Kidney (tissue), 14 donors: ENCODE data around the gene RPP21. TPM values are rescaled to one million over a fixed set of nuclear protein-coding genes. Genes with fewer than 3 reads are reported as not detected.

ENCODE experiments used
- DNase-seq, 5 donors: peaks; one replicate each; pipeline ENCODE4 v3.0.0-alpha.2; 2013 to 2020
- FAIRE-seq: peaks from 2 replicates; lab custom pipeline; 2012; peaks lifted over from hg19 to GRCh38; lab: Jason Lieb, UNC
- H3K27ac ChIP-seq, 2 donors: one replicate each; pipeline ENCODE4 v1.7.0; 2013; ENCODE audit warnings: low read depth in 2 of 2, low read length in 2 of 2, inconsistent platforms in 1 of 2
- H3K27me3 ChIP-seq: one replicate; pipeline ENCODE4 v1.7.1; 2013; ENCODE audit warnings: low read length, inconsistent platforms; ENCODE audit not compliant: control insufficient read depth, insufficient read depth
- H3K36me3 ChIP-seq, 3 donors: one replicate each; pipeline versions ENCODE4 v1.7.0 to v1.7.1; 2013; ENCODE audit warnings: low read length in 3 of 3, control low read depth in 1 of 3, inconsistent platforms in 1 of 3; ENCODE audit not compliant: insufficient read depth in 3 of 3, control insufficient read depth in 2 of 3
- H3K4me1 ChIP-seq, 3 donors: one replicate each; pipeline versions ENCODE4 v1.7.0 to v1.7.1; 2013; ENCODE audit warnings: low read length in 3 of 3, inconsistent platforms in 1 of 3, low read depth in 1 of 3; ENCODE audit not compliant: control insufficient read depth in 2 of 3, insufficient read depth in 2 of 3
- H3K4me3 ChIP-seq, 3 donors: one replicate each; pipeline versions ENCODE4 v1.7.0 to v1.8.1; 2013; ENCODE audit warnings: low read length in 3 of 3, control low read depth in 1 of 3, inconsistent platforms in 1 of 3
- H3K9ac ChIP-seq, 3 donors: one replicate each; pipeline versions ENCODE4 v1.7.0 to v1.7.1; 2013; ENCODE audit warnings: low read length in 3 of 3, control low read depth in 1 of 3, inconsistent platforms in 1 of 3
- H3K9me3 ChIP-seq, 3 donors: one replicate each; pipeline versions ENCODE4 v1.7.0 to v1.7.1; 2013; ENCODE audit warnings: low read length in 3 of 3, control low read depth in 1 of 3, inconsistent platforms in 1 of 3; ENCODE audit not compliant: control insufficient read depth in 2 of 3, insufficient read depth in 1 of 3
- CTCF ChIP-seq: IDR thresholded peaks from 3 replicates; pipeline ENCODE4 v1.5.1; 2012; ENCODE audit warnings: mild to moderate bottlenecking, moderate library complexity, borderline replicate concordance; ENCODE audit not compliant: insufficient read depth; ENCODE audit errors: extremely low read depth
- intact Hi-C: fragments of 100-400 bp; cut with DNase I; formaldehyde crosslinking; loops from one replicate; pipeline ENCODE4 v1.11.1; 2022
- polyA plus RNA-seq: library from polyadenylated mRNA; stranded (reverse); fragments of 350-450 nt; fragmentation: Illumina TruSeq; extraction: RNeasy Lipid Tissue Mini Kit (QIAGEN cat#74804); gene quantifications from one replicate; pipeline ENCODE4 v1.2.3, GENCODE V29; 2014; ENCODE audit warnings: low read depth, low replicate concordance; ENCODE audit not compliant: insufficient read depth
- total RNA-seq: library from RNA; stranded (reverse); fragmentation: NEBNext Ultra II Directional; extraction: Animal tissue kit (Norgen Biotek cat#: 25700); gene quantifications from one replicate; pipeline ENCODE4 v1.2.1, GENCODE V29; 2021
- donor health status: control.
- donor health status: control.
- donor health status: control.
- donor health status: control.
- donor health status: control.
- donor health status: DM: yes; HTN: yes; CAD: no.
- donor health status: Normal renal cell carcinoma (clear cell type).

Gene RPP21
- total and polyA plus RNA-seq, 2 donors from 2014 or later, result 34.5 to 73.9 TPM

GRCh38 chr6:30325873-30326525 is 19.0 kb upstream of the RPP21 start:
- TF ChIP-seq CTCF, result no peak
- intact Hi-C loops, result no loop called here
- no peak for FAIRE-seq
- H3K27me3 ChIP-seq, result no peaks in the 10 kb centered on the region
- DNase-seq, result peak; percentile 75 to 90 (median 77)
- peak overlapping the region; percentile 72 to 92 (median 81) for H3K4me3 ChIP-seq
- H3K27ac ChIP-seq, result peak overlapping the region; percentile 84 to 94
- H3K9ac ChIP-seq, result peak overlapping the region; percentile 4 to 91 (median 87)
- H3K4me1 ChIP-seq, result peaks cover 0 to 20% (median 0%) of the 10 kb centered on the region in 3 donors
- H3K9me3 ChIP-seq, result no peaks in the 10 kb centered on the region
- peaks cover 0 to 9% (median 8%) of the 10 kb centered on the region in 3 donors for H3K36me3 ChIP-seq

GRCh38 chr6:30326526-30327231 is 18.3 kb upstream of the RPP21 start, which contains the start of gene TRIM39:
Gene TRIM39 (plus strand): TSS chr6:30326927. CDS start chr6:30329318, 2,391 bp downstream.
- intact Hi-C loops, result no loop called here
- peaks cover 0 to 11% (median 9%) of the 10 kb centered on the region in 3 donors for H3K36me3 ChIP-seq
- DNase-seq (peak; percentile 86 to 97 (median 93)), FAIRE-seq (no peak)
- peak within 1 kb of the TSS; percentile 84 to 94 for H3K27ac ChIP-seq
- no peaks in the 10 kb centered on the region for H3K27me3 ChIP-seq
- peak within 1 kb of the TSS; percentile 26 to 91 (median 87) for H3K9ac ChIP-seq
- H3K4me1 ChIP-seq, result peaks cover 0 to 20% (median 0%) of the 10 kb centered on the region in 3 donors
- TF ChIP-seq CTCF, result no peak
- peak within 1 kb of the TSS; percentile 88 to 92 (median 90) for H3K4me3 ChIP-seq
- H3K9me3 ChIP-seq, result no peaks in the 10 kb centered on the region

- Histone ChIP-seq H3K9me3 (no peaks in the 10 kb centered on the region), H3K4me3 (peak overlapping the region; percentile 88 to 92 (median 90)), H3K4me1 (peaks cover 0 to 20% (median 0%) of the 10 kb centered on the region in 3 donors), H3K27me3 (no peaks in the 10 kb centered on the region), H3K36me3 (peaks cover 0 to 11% (median 9%) of the 10 kb centered on the region in 3 donors), H3K9ac (peak overlapping the region; percentile 26 to 87 (median 79)), H3K27ac (peak overlapping the region; percentile 84 to 94)
- FAIRE-seq (no peak), DNase-seq (no peak)
- intact Hi-C loops, result no loop called here
- no peak for TF ChIP-seq CTCF
Observed at GRCh38 chr6:30327232-30327746, 17.7 kb upstream of the RPP21 start.
